GM12865 (cell line): ENCODE data around the gene NGFR.

Experiments
- DNase-seq: peaks from one replicate; pipeline ENCODE4 v3.0.0; 2010; ENCODE audit warnings: low read depth
- H3K4me3 ChIP-seq: 2 replicates; pipeline ENCODE4 v1.5.1; 2011; ENCODE audit warnings: mild to moderate bottlenecking, low read depth, low read length, control low read depth
- TF ChIP-seq, protein P1 (sequence below): IDR thresholded peaks from 2 replicates; pipeline ENCODE4 v1.5.1; 2011; ENCODE audit warnings: low read length, control low read depth, low read depth, inconsistent platforms; ENCODE audit not compliant: insufficient read depth; ENCODE audit errors: missing control alignments

Gene NGFR

DNA sequence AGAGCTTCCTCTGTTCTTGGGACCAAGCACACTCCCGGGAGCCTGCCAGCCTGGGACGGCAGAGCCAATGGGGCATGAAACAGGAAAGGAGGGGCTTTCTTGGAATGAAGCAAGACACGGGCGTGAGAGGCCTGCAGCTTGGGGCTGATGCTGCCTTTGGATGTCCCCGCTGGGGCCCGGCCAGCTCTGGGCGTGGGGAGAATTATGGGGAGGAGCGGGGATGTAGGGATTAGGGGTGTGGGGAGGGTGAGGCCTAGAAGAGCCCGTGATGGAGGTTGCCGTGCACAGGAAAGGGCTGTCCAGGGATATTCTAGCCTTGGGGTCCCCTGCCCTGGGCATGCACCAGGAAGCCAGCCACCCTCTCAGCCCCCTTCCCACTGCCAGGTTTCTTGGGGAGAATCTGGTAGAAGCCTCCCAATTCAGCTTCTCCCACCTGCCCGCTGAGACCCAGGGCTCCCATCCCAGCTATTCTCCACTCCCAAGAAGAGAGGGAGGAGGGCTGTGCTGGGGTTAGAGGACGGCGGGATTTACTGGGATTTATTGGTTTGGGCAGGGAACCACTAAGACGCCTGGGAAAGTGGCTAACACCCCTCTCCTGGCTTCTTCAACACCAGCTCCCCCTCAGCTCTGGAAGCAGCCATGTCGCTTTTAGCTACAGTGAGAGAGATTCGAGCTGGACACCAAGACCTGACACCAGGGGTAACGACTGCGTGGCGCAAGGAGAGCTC, 60.6 kb downstream of the NGFR start:
- H3K4me3 ChIP-seq = no peak overlapping the region
- TF ChIP-seq, protein P1, sequence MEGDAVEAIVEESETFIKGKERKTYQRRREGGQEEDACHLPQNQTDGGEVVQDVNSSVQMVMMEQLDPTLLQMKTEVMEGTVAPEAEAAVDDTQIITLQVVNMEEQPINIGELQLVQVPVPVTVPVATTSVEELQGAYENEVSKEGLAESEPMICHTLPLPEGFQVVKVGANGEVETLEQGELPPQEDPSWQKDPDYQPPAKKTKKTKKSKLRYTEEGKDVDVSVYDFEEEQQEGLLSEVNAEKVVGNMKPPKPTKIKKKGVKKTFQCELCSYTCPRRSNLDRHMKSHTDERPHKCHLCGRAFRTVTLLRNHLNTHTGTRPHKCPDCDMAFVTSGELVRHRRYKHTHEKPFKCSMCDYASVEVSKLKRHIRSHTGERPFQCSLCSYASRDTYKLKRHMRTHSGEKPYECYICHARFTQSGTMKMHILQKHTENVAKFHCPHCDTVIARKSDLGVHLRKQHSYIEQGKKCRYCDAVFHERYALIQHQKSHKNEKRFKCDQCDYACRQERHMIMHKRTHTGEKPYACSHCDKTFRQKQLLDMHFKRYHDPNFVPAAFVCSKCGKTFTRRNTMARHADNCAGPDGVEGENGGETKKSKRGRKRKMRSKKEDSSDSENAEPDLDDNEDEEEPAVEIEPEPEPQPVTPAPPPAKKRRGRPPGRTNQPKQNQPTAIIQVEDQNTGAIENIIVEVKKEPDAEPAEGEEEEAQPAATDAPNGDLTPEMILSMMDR = no peak
- DNase-seq = no peak

DNA sequence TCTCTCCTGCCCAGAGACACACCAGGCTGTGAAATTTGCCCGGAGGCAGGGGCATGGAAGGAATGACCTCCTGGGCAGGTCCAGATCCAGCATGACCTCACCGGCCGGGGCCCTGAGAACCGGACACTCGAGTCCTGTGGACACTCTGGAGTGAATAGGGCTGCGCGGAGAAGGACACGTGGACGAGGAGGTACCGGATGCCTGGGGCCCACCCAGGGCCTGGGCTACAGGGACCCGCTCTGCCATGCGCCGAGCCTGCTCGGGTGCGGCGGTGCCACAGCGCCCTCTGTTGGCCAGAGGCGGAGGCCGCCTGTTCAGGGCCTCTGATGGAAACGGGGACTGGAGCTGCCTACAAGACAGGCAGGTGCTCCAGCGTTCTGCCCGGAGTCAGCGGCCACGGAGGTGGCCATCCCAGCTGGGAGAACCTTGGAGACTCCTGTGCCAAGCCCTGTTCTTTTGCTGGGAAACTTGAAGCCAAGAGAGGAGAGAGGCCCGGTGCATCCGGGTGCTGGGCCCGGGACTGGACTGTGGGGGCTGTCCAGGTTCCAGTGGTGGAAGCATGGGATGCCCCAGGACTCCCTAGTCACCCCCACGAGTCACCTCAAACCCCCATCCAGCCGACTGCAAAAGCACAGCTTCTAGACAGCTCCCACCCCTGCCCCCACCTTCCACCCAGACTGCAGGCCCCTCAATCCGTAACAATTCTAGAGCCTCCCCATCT, 61.3 kb downstream of the NGFR start:
- TF ChIP-seq, protein P1 = peak; percentile 99
- H3K4me3 ChIP-seq = no peak overlapping the region
- peak; percentile 82 for DNase-seq

DNA sequence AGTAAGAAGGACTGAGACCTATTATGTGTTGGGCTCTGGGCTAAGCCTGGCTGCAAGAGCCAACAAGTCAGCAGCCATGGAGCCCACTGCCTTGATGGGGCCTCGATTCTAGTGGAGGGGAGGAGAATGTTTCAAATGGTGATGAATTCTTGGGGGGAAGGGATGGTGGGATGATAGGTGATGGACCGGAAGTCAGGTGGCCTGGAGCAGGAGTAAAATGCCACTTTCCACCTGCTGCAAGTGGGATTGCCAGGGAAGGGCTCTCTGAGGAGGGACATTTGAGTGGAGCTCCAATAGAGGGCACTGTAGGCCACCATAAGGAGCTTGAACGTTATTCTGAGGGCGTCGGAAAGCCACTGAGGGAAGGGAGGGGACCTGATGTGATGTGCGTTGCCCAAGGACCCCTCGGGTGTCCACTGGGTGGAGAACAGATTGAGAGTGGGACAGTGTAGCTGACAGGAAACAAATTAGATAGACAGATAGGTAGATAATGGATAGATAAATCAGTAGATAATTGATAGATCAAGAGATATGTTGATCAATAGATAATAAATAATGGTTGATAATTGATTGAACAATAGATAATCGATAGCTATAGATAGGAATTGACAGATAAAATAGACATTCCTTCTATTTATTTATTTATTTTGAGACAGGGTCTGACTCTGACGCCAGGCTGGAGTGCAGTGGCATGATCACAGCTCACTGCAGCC, 62.4 kb downstream of the NGFR start:
- H3K4me3 ChIP-seq = no peak overlapping the region
- DNase-seq = peak; percentile 63
- TF ChIP-seq, protein P1 = peak; percentile 63
